ENCODE results near the gene AKAP7. TPM values are rescaled to one million over a fixed set of nuclear protein-coding genes. Genes with fewer than 3 reads are reported as not detected.
A peak's percentile ranks its signal among the peaks of the same experiment; 100 is the strongest.

AKAP7 gene
- total RNA-seq, 6 experiments from 2014 or later: 1.1 to 3.9 (median 3.0) TPM

DNA sequence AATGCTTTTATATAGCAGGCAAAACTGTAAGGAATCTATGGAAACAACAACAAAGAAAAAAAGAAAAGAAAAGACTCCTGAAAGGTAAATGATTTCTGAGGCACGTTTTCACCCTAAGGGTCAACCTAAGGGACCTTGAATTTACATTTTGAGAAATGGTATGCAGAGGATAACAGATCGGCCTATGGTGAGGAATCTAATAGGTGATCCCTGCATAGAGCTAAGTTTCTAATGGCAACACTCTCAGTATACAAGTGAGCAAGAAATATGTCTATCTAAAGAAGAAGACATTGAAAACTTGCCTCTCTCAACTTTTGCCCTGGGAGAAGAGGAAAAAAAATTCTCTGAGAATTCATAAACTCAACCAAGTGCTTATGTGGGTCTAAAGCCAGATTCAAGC, 18.9 kb upstream of the AKAP7 start:
- no peak overlapping the region for H3K27ac Mint-ChIP-seq
- H3K4me1 Mint-ChIP-seq (ENCODE audit: low read depth): peaks cover 16% of the 10 kb centered on the region
- no peaks in the 10 kb centered on the region for H3K36me3 Mint-ChIP-seq (ENCODE audit: low read depth)
- H3K27me3 Mint-ChIP-seq (ENCODE audit: insufficient read depth): no peaks in the 10 kb centered on the region; the same call in 1 of the 2 replicates
- H3K4me3 Mint-ChIP-seq: no peak overlapping the region
- DNase-seq: no peak
- TF ChIP-seq, protein P1, sequence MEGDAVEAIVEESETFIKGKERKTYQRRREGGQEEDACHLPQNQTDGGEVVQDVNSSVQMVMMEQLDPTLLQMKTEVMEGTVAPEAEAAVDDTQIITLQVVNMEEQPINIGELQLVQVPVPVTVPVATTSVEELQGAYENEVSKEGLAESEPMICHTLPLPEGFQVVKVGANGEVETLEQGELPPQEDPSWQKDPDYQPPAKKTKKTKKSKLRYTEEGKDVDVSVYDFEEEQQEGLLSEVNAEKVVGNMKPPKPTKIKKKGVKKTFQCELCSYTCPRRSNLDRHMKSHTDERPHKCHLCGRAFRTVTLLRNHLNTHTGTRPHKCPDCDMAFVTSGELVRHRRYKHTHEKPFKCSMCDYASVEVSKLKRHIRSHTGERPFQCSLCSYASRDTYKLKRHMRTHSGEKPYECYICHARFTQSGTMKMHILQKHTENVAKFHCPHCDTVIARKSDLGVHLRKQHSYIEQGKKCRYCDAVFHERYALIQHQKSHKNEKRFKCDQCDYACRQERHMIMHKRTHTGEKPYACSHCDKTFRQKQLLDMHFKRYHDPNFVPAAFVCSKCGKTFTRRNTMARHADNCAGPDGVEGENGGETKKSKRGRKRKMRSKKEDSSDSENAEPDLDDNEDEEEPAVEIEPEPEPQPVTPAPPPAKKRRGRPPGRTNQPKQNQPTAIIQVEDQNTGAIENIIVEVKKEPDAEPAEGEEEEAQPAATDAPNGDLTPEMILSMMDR (IDR thresholded peaks at IDR 0.05): no peak
- no peaks in the 10 kb centered on the region for H3K9me3 Mint-ChIP-seq

DNA sequence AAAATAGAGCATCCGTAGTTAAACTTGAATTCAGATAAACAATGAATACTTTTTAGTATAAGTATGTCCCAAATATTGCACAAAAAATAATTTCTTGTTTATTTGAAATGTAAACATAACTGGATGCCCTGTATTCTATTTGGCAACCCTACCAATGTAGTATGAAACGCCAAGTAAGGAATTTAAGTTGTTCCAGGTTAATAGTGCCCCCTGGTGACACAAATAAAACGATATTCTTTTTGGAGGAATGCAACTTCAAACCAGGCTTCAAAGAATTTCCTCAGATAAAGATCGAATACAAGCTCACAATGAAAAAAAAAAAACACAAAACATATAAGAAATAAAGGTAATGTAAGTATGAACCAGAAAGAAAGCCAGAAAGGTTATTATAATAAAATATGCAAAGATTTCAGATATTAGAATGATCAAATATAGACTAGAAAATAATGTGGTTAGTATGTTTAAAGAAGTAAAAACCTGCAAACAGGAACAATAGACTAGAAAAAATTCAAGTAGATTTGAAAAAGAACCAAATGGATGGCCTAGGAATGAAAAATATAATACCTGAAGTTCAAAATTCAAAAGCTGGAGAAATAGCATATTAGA, 18.4 kb upstream of the AKAP7 start:
- TF ChIP-seq, protein P1 (IDR thresholded peaks at IDR 0.05): peak; percentile 88
- H3K4me1 Mint-ChIP-seq (ENCODE audit: low read depth): peaks cover 17% of the 10 kb centered on the region
- H3K27ac Mint-ChIP-seq: no peak overlapping the region
- H3K9me3 Mint-ChIP-seq: no peaks in the 10 kb centered on the region
- H3K4me3 Mint-ChIP-seq: no peak overlapping the region
- peak; percentile 46 for DNase-seq
- H3K36me3 Mint-ChIP-seq (ENCODE audit: low read depth): no peaks in the 10 kb centered on the region
- H3K27me3 Mint-ChIP-seq (ENCODE audit: insufficient read depth): no peaks in the 10 kb centered on the region; the same call in 1 of the 2 replicates

DNA sequence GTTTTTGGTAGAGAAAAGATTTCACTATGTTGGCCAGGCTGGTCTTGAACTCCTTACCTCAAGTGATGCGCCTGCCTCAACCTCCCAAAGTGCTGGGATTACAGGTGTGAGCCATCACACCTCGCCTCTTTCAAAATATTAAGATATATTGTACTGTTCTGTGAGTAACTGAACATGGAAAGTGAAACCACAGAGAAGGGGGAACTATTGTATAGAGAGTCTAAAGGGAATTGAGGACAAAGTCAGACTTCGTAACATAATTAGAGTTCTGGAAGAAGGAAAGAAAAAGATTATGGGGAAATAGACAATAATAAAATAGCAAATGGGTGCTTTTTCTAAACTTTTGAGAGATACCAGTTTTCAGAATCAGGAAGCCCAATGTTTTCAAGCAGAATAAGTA, 17.4 kb upstream of the AKAP7 start:
- Mint-ChIP-seq H3K9me3 (no peaks in the 10 kb centered on the region), H3K4me3 (no peak overlapping the region), H3K4me1 (ENCODE audit: low read depth) (peaks cover 16% of the 10 kb centered on the region), H3K36me3 (ENCODE audit: low read depth) (no peaks in the 10 kb centered on the region), H3K27me3 (ENCODE audit: insufficient read depth) (no peaks in the 10 kb centered on the region), H3K27ac (no peak overlapping the region)
- TF ChIP-seq, protein P1 (IDR thresholded peaks at IDR 0.05): no peak
- DNase-seq: no peak

DNA sequence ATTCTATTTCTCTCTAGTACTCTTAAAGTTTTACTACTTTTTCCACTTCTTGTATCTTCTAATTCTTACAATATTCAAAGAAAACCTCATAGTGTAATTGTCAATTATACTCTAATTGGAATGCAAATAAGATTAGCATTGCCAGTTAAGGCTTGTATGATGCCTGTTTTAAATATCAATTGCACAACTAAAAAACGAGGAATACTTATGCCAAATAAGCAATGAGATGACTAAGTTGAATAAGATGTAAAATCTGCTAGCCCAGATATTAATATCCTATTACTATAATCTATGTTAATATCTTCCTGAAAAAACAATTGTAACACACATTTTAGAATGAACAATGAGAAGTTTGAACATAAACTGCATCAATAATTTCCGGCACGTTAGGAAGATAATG, 13.3 kb upstream of the AKAP7 start:
- no peaks in the 10 kb centered on the region for H3K9me3 Mint-ChIP-seq
- peaks cover 24% of the 10 kb centered on the region for H3K4me1 Mint-ChIP-seq (ENCODE audit: low read depth)
- DNase-seq: no peak
- H3K4me3 Mint-ChIP-seq: no peak overlapping the region
- no peaks in the 10 kb centered on the region for H3K27me3 Mint-ChIP-seq (ENCODE audit: insufficient read depth)
- no peaks in the 10 kb centered on the region for H3K36me3 Mint-ChIP-seq (ENCODE audit: low read depth)
- H3K27ac Mint-ChIP-seq: no peak overlapping the region
- TF ChIP-seq, protein P1 (IDR thresholded peaks at IDR 0.05): no peak

DNA sequence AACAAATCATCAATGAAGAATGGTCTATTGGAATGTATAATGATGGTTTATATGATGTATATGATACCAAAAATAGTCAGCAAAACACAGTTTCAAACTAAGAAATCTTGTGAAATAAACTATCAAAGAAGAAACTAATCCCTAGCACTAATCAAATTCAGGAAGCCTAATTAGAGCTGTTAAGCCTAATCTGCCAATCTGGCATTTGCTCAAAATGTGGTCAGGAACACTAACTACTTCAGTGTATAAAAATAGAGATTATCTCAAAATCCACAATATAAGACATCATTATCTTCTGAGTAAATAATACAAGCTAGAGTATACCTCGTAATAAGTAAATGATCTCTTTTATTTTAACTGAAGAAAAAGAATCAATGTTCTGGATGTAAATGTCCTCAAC, 12.8 kb upstream of the AKAP7 start:
- peaks cover 24% of the 10 kb centered on the region for H3K4me1 Mint-ChIP-seq (ENCODE audit: low read depth)
- no peaks in the 10 kb centered on the region for H3K27me3 Mint-ChIP-seq (ENCODE audit: insufficient read depth)
- no peak overlapping the region for H3K27ac Mint-ChIP-seq
- TF ChIP-seq, protein P1 (IDR thresholded peaks at IDR 0.05): no peak
- H3K4me3 Mint-ChIP-seq: no peak overlapping the region
- no peaks in the 10 kb centered on the region for H3K9me3 Mint-ChIP-seq
- no peak for DNase-seq
- no peaks in the 10 kb centered on the region for H3K36me3 Mint-ChIP-seq (ENCODE audit: low read depth)

Measured in HFFc6 (cell line).